Colonic mucosa (tissue), 4 donors: Measurements from ENCODE around the gene GH1. TPM values are rescaled to one million over a fixed set of nuclear protein-coding genes. Genes with fewer than 3 reads are reported as not detected.
"Not testable (repeated sequence)": the region's sequence is repeated elsewhere in the genome, so short reads cannot be mapped to it uniquely, and the experiment has no call there.

ENCODE experiments used
- DNase-seq: peaks from one replicate; pipeline ENCODE4 v3.0.0-alpha.2; 2020
- H3K27ac ChIP-seq: fragments of 200-600 bp; one replicate; pipeline ENCODE4 v1.8.0; 2021
- H3K27me3 ChIP-seq: fragments of 200-600 bp; one replicate; pipeline ENCODE4 v1.8.0; 2021
- H3K36me3 ChIP-seq: fragments of 200-600 bp; one replicate; pipeline ENCODE4 v1.8.0; 2021
- H3K4me1 ChIP-seq: fragments of 200-600 bp; one replicate; pipeline ENCODE4 v1.8.0; 2021; ENCODE audit warnings: mild to moderate bottlenecking
- H3K4me3 ChIP-seq: fragments of 200-600 bp; one replicate; pipeline ENCODE4 v1.8.0; 2021
- H3K9ac ChIP-seq, 2 donors: one replicate each; pipeline ENCODE4 v1.7.0; 2013; ENCODE audit warnings: control low read depth in 2 of 2, low read depth in 2 of 2, low read length in 2 of 2
- H3K9me3 ChIP-seq: fragments of 200-600 bp; one replicate; pipeline ENCODE4 v1.8.0; 2021
- CTCF ChIP-seq: fragments of 200-600 bp; IDR thresholded peaks from one replicate; pipeline ENCODE4 v1.8.0; 2022; ENCODE audit warnings: antibody characterized with exemption, mild to moderate bottlenecking
- intact Hi-C: fragments of 100-400 bp; cut with DNase I; formaldehyde crosslinking; loops from one replicate; pipeline ENCODE4 v1.14.1; 2022
- total RNA-seq, 2 donors: library from RNA; stranded (reverse); fragmentation: NEBNext Ultra II Directional in 1 of 2; extraction: Animal tissue kit (Norgen Biotek cat#: 25700) in 1 of 2; gene quantifications; one replicate each; pipeline ENCODE4 v1.2.1, GENCODE V29; 2021
- donor health status: healthy.
- donor health status: DM: no; HTN: no; CAD: no.
- donor health status: DM: no; HTN: no; CAD: no.

GH1 gene
- total RNA-seq, 2 donors from 2014 or later, result not detected

DNA sequence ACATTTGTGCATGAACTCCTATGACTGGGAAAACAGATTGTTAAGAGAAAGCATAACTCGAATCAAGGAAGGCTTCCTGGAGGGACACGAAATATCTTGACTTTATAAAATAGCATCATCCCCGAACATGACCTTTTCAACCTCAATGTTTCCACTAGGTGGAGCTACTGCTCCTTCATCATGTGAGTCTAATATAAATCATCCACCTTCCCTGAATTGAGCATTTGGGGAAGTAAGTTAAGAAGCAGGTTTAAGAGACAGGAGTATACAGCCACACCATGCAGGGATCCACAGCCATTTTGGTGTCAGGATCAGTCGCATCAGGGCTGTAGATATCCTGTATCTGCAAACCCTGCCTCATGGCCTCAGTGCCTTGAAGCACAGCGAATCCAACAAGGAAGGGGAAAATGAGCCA, 14.8 kb downstream of the GH1 start:
- DNase-seq, H3K9ac ChIP-seq, H3K4me3 ChIP-seq, H3K27me3 ChIP-seq, H3K4me1 ChIP-seq, H3K36me3 ChIP-seq, H3K27ac ChIP-seq, H3K9me3 ChIP-seq, intact Hi-C loops: not testable (repeated sequence)
- peak; percentile 35 for TF ChIP-seq CTCF

DNA sequence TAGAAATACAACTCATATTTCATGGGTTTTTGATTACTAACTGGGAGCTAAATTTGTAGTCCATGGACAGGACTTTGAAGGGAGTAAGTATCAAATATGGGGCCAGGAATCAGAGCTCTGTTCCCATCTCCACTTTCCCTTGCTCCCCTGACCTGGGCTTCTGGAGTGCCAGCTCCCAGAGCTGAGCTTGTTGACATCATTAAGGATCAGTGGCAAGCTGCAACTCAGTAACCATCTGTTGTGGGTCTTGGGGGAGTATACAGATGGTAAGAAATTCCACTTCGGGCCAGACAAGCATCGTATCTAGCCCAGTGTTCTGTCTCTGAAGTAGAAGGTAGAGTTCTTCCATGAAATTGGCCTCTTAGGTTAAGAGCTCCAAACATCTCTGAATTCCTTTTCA, 16.7 kb downstream of the GH1 start:
- H3K9me3 ChIP-seq, intact Hi-C loops, H3K27ac ChIP-seq, H3K4me3 ChIP-seq, H3K9ac ChIP-seq, DNase-seq, H3K27me3 ChIP-seq, H3K4me1 ChIP-seq, H3K36me3 ChIP-seq: not testable (repeated sequence)

DNA sequence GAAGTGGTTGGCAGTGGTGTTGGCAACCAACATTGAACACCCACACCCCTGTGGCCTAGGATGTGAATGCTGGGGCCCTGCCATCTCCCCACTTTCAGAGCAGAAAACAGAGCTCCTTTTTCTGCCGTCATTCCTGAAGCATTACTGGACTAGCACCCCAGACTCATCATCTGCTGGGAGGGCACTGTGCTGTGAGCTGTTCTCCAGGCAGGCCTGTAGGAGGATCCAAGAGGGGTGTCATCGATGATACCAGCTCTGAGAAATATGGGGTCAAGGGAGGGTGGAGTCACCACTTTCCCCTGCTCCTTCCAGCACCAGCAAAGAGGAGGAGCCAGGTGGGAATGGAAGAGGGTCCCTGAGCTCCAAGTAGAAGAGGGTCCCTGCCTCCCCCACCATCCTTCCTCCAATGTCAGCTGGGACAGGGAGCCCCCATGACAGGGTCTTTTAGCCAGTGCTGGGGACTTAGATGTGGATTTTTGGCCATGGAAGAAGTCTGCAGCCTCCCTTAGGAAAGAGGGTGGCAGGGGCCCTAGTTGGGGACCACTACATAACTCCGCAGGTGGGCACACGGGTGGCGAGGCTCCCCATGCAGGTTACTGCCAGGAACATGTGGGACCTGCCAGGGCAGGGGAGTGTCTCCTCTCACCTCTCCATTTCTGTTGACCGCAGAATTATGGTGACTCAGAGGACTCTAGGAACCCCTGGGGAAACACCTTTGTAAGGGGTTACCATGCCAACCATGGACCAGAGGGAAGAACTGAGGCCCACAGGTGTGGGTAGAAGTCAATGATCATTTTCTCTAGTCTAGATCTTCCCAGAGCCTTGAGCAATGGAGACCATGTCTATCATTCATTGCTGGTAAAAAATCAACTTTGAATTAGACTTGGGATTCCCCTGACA, 19.5 kb downstream of the GH1 start:
- H3K4me1 ChIP-seq, H3K27me3 ChIP-seq, H3K36me3 ChIP-seq, intact Hi-C loops, H3K27ac ChIP-seq, H3K9me3 ChIP-seq, H3K4me3 ChIP-seq, DNase-seq, H3K9ac ChIP-seq: not testable (repeated sequence)

DNA sequence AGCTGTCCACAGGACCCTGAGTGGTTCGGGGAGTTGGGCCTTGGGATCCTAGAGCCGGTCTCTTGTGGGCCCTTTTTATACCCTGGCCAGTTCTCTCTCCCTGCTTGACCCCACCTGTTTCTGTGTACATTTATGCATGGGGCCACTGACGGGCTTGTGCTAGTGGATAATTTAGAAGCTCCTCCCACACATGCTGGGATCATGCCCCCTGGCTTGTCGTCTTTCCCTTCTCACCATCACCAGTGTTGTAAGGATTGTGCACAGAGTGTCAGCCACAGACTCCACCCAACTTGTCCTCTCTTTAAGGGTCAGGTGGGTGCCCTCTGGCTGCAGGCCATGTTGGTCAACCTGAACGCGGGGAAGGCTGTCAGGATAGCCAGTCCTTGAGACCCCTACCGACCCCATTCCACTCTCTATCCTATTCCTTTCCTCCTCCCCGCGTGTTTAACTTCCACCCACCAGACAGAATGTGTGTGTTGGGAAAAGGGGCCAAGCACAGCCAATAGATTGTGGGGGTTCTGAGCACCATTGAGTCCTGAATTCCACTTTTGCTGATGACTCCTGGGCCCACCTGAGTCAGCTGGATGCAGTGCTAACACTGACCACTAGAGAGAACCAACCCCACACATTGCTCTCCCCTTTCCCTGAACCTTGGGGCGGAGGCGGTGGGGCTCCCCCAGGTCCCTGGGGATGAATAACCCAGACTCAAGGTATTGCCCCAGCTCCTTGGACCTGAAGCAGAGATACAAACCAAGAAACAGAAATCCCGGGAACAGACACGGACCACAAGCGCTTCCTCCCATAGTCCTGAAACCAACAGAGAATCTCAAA, 21.9 kb downstream of the GH1 start, which contains the start of gene CSH1:
TSS of gene CSH1 (minus strand) at position 51 of the 831 bp plus-strand sequence. CDS start 63 bp downstream, outside the sequence.
- intact Hi-C loops, H3K9ac ChIP-seq, H3K4me1 ChIP-seq, H3K27me3 ChIP-seq, DNase-seq, H3K27ac ChIP-seq, H3K4me3 ChIP-seq, H3K9me3 ChIP-seq, H3K36me3 ChIP-seq: not testable (repeated sequence)

DNA sequence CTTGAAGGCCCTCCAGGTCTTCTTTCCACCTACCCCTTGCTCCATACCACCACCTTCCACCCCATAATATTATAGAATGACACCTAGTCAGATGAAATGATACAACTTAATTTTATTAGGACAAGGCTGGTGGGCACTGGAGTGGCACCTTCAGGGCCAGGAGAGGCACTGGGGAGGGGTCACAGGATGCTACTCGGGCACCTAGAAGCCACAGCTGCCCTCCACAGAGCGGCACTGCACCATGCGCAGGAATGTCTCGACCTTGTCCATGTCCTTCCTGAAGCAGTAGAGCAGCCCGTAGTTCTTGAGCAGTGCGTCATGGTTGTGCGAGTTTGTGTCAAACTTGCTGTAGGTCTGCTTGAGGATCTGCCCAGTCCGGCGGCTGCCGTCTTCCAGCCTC, 23.8 kb downstream of the GH1 start:
- H3K27ac ChIP-seq, H3K9me3 ChIP-seq, intact Hi-C loops, H3K9ac ChIP-seq, DNase-seq, H3K4me3 ChIP-seq, H3K4me1 ChIP-seq, H3K27me3 ChIP-seq, H3K36me3 ChIP-seq: not testable (repeated sequence)

DNA sequence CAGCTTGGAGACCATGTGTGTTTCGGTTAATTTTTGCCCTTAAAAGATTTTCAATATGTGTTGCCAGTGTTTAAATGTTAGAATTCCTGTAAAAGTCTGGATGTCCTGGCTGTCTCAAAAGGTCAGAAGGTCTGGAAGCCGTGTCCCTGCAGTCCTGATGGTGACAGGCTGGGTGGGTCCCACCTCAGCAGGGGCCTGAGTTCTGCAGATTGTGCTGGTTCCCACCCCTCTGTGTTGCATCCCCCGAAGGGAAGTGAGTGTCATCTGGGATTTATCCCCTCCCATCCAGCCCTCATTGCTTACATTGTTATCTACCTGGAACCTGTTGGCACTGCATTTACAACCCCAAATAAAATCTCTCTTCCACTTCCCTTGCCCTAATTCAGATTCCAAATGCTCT, 24.6 kb downstream of the GH1 start:
- H3K4me1 ChIP-seq, H3K9me3 ChIP-seq, H3K9ac ChIP-seq, H3K36me3 ChIP-seq, DNase-seq, H3K27ac ChIP-seq, H3K27me3 ChIP-seq, intact Hi-C loops, H3K4me3 ChIP-seq: not testable (repeated sequence)

GRCh38 chr17:63892316-63893037, 26.2 kb downstream of the GH1 start:
- H3K27ac ChIP-seq, H3K27me3 ChIP-seq, H3K4me3 ChIP-seq, H3K36me3 ChIP-seq, H3K4me1 ChIP-seq, H3K9me3 ChIP-seq, H3K9ac ChIP-seq, DNase-seq, intact Hi-C loops: not testable (repeated sequence)

- DNase-seq, result peak; percentile 25
- H3K36me3 ChIP-seq, H3K27me3 ChIP-seq, intact Hi-C loops, H3K9ac ChIP-seq, H3K27ac ChIP-seq, H3K4me3 ChIP-seq, H3K4me1 ChIP-seq, H3K9me3 ChIP-seq: not testable (repeated sequence)
Measured at GRCh38 chr17:63889026-63889848, 29.4 kb downstream of the GH1 start.

GRCh38 chr17:63885119-63885518, 33.5 kb downstream of the GH1 start:
- H3K27ac ChIP-seq, H3K27me3 ChIP-seq, H3K36me3 ChIP-seq, DNase-seq, H3K9me3 ChIP-seq, H3K9ac ChIP-seq, H3K4me3 ChIP-seq, H3K4me1 ChIP-seq, intact Hi-C loops: not testable (repeated sequence)

DNA sequence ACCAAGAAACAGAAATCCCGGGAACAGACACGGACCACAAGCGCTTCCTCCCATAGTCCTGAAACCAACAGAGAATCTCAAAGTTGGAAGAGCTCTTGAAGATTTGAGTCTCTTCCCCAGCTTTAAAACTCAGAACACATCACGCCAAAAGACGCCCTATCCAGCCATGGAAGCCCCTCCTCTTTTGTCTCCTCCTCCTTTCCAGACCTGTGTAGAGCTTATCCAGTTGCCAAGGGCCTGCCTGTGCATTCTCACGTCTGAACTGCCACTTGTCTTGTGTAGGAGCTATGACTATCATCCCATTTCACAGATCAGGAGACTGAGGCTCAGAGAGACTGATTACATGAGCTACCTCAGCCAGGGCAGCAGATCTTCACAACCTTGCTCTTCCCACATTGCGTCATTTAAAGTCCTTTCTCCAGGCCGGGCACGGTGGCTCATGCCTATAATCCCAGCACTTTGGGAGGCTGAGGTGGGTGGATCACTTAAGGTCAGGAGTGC, 36.0 kb downstream of the GH1 start:
- not testable (repeated sequence) for DNase-seq

More for the DNA sequence above, 36.0 kb downstream of the GH1 start:
- H3K27me3 ChIP-seq, H3K4me3 ChIP-seq, H3K36me3 ChIP-seq, H3K27ac ChIP-seq, H3K4me1 ChIP-seq, intact Hi-C loops, H3K9me3 ChIP-seq, H3K9ac ChIP-seq: not testable (repeated sequence)
